CD4-positive, alpha-beta T cell treated with Interleukin-10 for 1 hour (primary cell): ENCODE measurements around the gene HACD4.

ENCODE experiments used
- DNase-seq: peaks from one replicate; pipeline ENCODE4 v3.0.0-alpha.2; 2020

The HACD4 gene

GRCh38 chr9:20962536-20963225, 68.8 kb downstream of the HACD4 start:
- no peak for DNase-seq

- DNase-seq, result no peak
These were observed 80.7 kb downstream of the HACD4 start for GRCh38 chr9:20950707-20951106.
